Glutamatergic neuron (in vitro differentiated cells): ENCODE data around the gene PLOD3. TPM values are rescaled to one million over a fixed set of nuclear protein-coding genes. Genes with fewer than 3 reads are reported as not detected.

ENCODE experiments used
- DNase-seq: peaks from one replicate; pipeline ENCODE4 v3.0.0; 2022
- H3K27ac Mint-ChIP-seq: one replicate; pipeline ENCODE4 v1.8.0; 2020; ENCODE audit warnings: mild to moderate bottlenecking, mixed read lengths, inconsistent platforms; ENCODE audit not compliant: unreplicated experiment
- H3K27me3 Mint-ChIP-seq: one replicate; pipeline ENCODE4 v1.8.0; 2020; ENCODE audit warnings: mild to moderate bottlenecking, moderate library complexity, mixed read lengths, inconsistent platforms; ENCODE audit not compliant: unreplicated experiment
- H3K36me3 Mint-ChIP-seq: one replicate; pipeline ENCODE4 v1.8.0; 2020; ENCODE audit warnings: mild to moderate bottlenecking, mixed read lengths, inconsistent platforms; ENCODE audit not compliant: unreplicated experiment
- H3K4me1 Mint-ChIP-seq: one replicate; pipeline ENCODE4 v1.8.0; 2020; ENCODE audit warnings: mild to moderate bottlenecking, low read depth, mixed read lengths, inconsistent platforms; ENCODE audit not compliant: unreplicated experiment
- H3K4me3 Mint-ChIP-seq: one replicate; pipeline ENCODE4 v1.8.0; 2020; ENCODE audit warnings: mild to moderate bottlenecking, mixed read lengths, inconsistent platforms; ENCODE audit not compliant: unreplicated experiment
- H3K9me3 Mint-ChIP-seq: one replicate; pipeline ENCODE4 v1.8.0; 2020; ENCODE audit warnings: mild to moderate bottlenecking, moderate library complexity, mixed read lengths, inconsistent platforms; ENCODE audit not compliant: unreplicated experiment
- total RNA-seq: library from RNA; stranded (reverse); fragmentation: NEBNext Ultra II Directional; extraction: Animal tissue kit (Norgen Biotek cat#: 25700); gene quantifications from one replicate; pipeline ENCODE4 v1.2.1, GENCODE V29; 2021; ENCODE audit not compliant: unreplicated experiment
- TF ChIP-seq, protein P1 (sequence below): fragments of 200-600 bp; sonication (generic); IDR thresholded peaks from one replicate; pipeline ENCODE4 v1.5.0; 2021; ENCODE audit not compliant: partially characterized antibody, unreplicated experiment

Gene PLOD3
- total RNA-seq, 1 donor from 2014 or later, result 47.1 TPM

DNA sequence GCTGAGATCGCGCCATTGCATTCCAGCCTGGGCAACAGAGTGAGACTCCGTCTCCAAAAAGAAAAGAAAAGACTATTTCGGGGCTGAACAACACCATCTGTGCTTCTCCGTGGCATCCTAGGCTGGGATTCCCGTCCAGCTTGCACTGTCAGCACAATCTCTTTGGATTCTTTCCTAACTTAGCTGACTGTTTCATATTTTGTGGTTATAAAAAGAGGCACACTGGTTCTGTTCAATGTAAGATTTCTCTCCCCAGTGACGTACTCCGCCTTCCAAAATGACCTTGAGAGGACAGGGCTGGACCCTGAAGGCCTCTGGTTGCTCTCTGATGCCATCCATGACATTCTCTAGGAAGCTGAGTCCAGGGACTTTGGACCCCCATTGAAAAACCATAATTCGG lies 9.3 kb upstream of the PLOD3 start:
- H3K4me1 Mint-ChIP-seq, result no peaks in the 10 kb centered on the region
- DNase-seq, result no peak
- no peaks in the 10 kb centered on the region for H3K36me3 Mint-ChIP-seq
- TF ChIP-seq, protein P1, sequence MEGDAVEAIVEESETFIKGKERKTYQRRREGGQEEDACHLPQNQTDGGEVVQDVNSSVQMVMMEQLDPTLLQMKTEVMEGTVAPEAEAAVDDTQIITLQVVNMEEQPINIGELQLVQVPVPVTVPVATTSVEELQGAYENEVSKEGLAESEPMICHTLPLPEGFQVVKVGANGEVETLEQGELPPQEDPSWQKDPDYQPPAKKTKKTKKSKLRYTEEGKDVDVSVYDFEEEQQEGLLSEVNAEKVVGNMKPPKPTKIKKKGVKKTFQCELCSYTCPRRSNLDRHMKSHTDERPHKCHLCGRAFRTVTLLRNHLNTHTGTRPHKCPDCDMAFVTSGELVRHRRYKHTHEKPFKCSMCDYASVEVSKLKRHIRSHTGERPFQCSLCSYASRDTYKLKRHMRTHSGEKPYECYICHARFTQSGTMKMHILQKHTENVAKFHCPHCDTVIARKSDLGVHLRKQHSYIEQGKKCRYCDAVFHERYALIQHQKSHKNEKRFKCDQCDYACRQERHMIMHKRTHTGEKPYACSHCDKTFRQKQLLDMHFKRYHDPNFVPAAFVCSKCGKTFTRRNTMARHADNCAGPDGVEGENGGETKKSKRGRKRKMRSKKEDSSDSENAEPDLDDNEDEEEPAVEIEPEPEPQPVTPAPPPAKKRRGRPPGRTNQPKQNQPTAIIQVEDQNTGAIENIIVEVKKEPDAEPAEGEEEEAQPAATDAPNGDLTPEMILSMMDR, result no peak
- H3K27me3 Mint-ChIP-seq, result peaks cover 4% of the 10 kb centered on the region
- H3K27ac Mint-ChIP-seq, result no peak overlapping the region
- H3K4me3 Mint-ChIP-seq, result no peak overlapping the region
- peaks cover 6% of the 10 kb centered on the region for H3K9me3 Mint-ChIP-seq

- H3K27me3 Mint-ChIP-seq, result no peaks in the 10 kb centered on the region
- H3K27ac Mint-ChIP-seq, result no peak overlapping the region
- H3K4me1 Mint-ChIP-seq, result no peaks in the 10 kb centered on the region
- no peak overlapping the region for H3K4me3 Mint-ChIP-seq
- TF ChIP-seq, protein P1, result no peak
- H3K36me3 Mint-ChIP-seq, result no peaks in the 10 kb centered on the region
- DNase-seq, result no peak
- peaks cover 4% of the 10 kb centered on the region for H3K9me3 Mint-ChIP-seq
Observed at GRCh38 chr7:101225650-101226049, 8.3 kb upstream of the PLOD3 start.

GRCh38 chr7:101223528-101223927 lies 6.1 kb upstream of the PLOD3 start:
- H3K36me3 Mint-ChIP-seq, result no peaks in the 10 kb centered on the region
- no peaks in the 10 kb centered on the region for H3K27me3 Mint-ChIP-seq
- TF ChIP-seq, protein P1, result no peak
- DNase-seq, result no peak
- no peak overlapping the region for H3K4me3 Mint-ChIP-seq
- peaks cover 3% of the 10 kb centered on the region for H3K9me3 Mint-ChIP-seq
- no peak overlapping the region for H3K27ac Mint-ChIP-seq
- peaks cover 3% of the 10 kb centered on the region for H3K4me1 Mint-ChIP-seq

DNA sequence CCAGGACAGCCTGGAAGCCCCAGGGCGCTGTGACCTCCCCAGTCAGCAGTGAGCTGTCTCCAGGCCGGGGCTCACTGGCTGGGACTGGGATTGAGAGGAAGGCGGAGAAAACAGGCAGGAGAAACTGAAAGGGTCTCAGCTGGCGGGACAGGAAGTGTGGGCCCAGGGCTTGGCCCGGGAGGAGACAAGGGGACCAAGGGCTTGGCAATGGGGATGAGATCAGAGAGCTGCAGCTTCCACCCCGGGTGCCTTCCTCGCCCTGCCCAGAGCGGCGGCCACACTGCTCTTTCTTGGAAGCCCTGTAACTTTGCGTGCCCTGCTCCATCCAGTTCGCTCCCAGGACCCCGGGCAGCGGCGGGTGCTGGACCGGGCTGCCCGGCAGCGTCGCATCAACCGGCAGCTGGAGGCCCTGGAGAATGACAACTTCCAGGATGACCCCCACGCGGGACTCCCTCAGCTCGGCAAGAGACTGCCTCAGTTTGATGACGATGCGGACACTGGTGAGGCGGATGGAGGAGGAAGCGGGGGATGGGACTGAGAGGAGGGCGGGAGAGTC lies 5.0 kb upstream of the PLOD3 start:
- DNase-seq, result no peak
- no peak overlapping the region for H3K27ac Mint-ChIP-seq
- no peak overlapping the region for H3K4me3 Mint-ChIP-seq
- peaks cover 8% of the 10 kb centered on the region for H3K9me3 Mint-ChIP-seq
- TF ChIP-seq, protein P1, result no peak
- H3K4me1 Mint-ChIP-seq, result peaks cover 3% of the 10 kb centered on the region
- H3K27me3 Mint-ChIP-seq, result peaks cover 3% of the 10 kb centered on the region
- no peaks in the 10 kb centered on the region for H3K36me3 Mint-ChIP-seq

DNA sequence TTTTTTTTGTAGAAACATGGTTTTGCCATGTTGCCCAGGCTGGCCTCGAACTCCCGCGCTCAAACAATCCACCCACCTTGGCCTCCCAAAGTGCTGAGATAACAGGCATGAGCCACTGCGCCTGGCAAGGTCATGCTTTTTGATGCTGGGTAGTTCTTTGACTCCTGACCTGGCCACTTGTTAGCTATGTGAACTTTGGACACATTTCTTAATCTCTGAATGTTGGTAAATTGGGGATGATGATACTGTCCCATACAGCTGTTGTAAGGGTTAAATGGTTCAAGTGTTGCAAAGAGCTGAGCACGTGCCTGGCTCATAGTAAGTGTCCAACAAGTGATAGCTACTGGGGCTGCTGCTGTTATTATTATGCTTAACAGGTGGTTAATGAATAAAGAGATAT lies 2.9 kb upstream of the PLOD3 start:
- H3K9me3 Mint-ChIP-seq, result peaks cover 8% of the 10 kb centered on the region
- no peak overlapping the region for H3K4me3 Mint-ChIP-seq
- TF ChIP-seq, protein P1, result no peak
- H3K27me3 Mint-ChIP-seq, result peaks cover 4% of the 10 kb centered on the region
- no peaks in the 10 kb centered on the region for H3K36me3 Mint-ChIP-seq
- peaks cover 6% of the 10 kb centered on the region for H3K4me1 Mint-ChIP-seq
- no peak overlapping the region for H3K27ac Mint-ChIP-seq
- DNase-seq, result no peak
